H9 (cell line): ENCODE results near the gene CARD8. TPM values are rescaled to one million over a fixed set of nuclear protein-coding genes. Genes with fewer than 3 reads are reported as not detected.

ENCODE experiments used
- DNase-seq: peaks from one replicate; pipeline ENCODE4 v3.0.0-alpha.2; 2017
- H2AFZ ChIP-seq: one replicate; pipeline ENCODE4 v1.6.1; 2013; ENCODE audit warnings: mild to moderate bottlenecking, low read length, control low read depth, moderate library complexity
- H2AK5ac ChIP-seq: 2 replicates; pipeline ENCODE4 v1.6.1; 2013; ENCODE audit warnings: low read length, control low read depth, mixed read lengths; ENCODE audit not compliant: insufficient read length
- H2BK120ac ChIP-seq: one replicate; pipeline ENCODE4 v1.6.1; 2013; ENCODE audit warnings: low read depth, mild to moderate bottlenecking, low read length, control low read depth, inconsistent platforms; ENCODE audit not compliant: poor library complexity, severe bottlenecking
- H2BK12ac ChIP-seq: 2 replicates; pipeline ENCODE4 v1.6.1; 2013; ENCODE audit warnings: low read length, control low read depth, mixed read lengths, low read depth; ENCODE audit not compliant: insufficient read length
- H2BK15ac ChIP-seq: 2 replicates; pipeline ENCODE4 v1.6.1; 2013; ENCODE audit warnings: low read depth, low read length, control low read depth
- H2BK20ac ChIP-seq: one replicate; pipeline ENCODE4 v1.6.1; 2013; ENCODE audit warnings: low read depth, mild to moderate bottlenecking, low read length, control low read depth, inconsistent platforms; ENCODE audit not compliant: poor library complexity, severe bottlenecking
- H2BK5ac ChIP-seq: 2 replicates; pipeline ENCODE4 v1.6.1; 2013; ENCODE audit warnings: low read length, control low read depth, mixed read lengths; ENCODE audit not compliant: insufficient read length
- H3K14ac ChIP-seq: 2 replicates; pipeline ENCODE4 v1.6.1; 2013; ENCODE audit warnings: low read length, control low read depth; ENCODE audit not compliant: insufficient read depth
- H3K18ac ChIP-seq: 2 replicates; pipeline ENCODE4 v1.6.1; 2013; ENCODE audit warnings: low read depth, mild to moderate bottlenecking, mixed read lengths, low read length, control low read depth; ENCODE audit not compliant: insufficient read length
- H3K23ac ChIP-seq: 2 replicates; pipeline ENCODE4 v1.6.1; 2013; ENCODE audit warnings: low read length, control low read depth, mixed read lengths, low read depth; ENCODE audit not compliant: insufficient read length
- H3K23me2 ChIP-seq: 2 replicates; pipeline ENCODE4 v1.6.1; 2013; ENCODE audit warnings: low read depth, mild to moderate bottlenecking, mixed read lengths, low read length, control low read depth; ENCODE audit not compliant: insufficient read length, poor library complexity, severe bottlenecking
- H3K27ac ChIP-seq: 2 replicates; pipeline ENCODE4 v1.5.1; 2013; ENCODE audit warnings: low read length, control low read depth, mixed read lengths, low read depth; ENCODE audit not compliant: insufficient read length
- H3K27me3 ChIP-seq: 2 replicates; pipeline ENCODE4 v1.6.1; 2013; ENCODE audit warnings: low read length, control low read depth, inconsistent platforms; ENCODE audit not compliant: insufficient read depth
- H3K4ac ChIP-seq: 2 replicates; pipeline ENCODE4 v1.6.1; 2013; ENCODE audit warnings: low read depth, mild to moderate bottlenecking, control low read depth, inconsistent platforms, low read length, moderate library complexity
- H3K4me1 ChIP-seq: 2 replicates; pipeline ENCODE4 v1.6.1; 2013; ENCODE audit warnings: low read length, control low read depth, inconsistent platforms; ENCODE audit not compliant: insufficient read depth
- H3K4me2 ChIP-seq: 2 replicates; pipeline ENCODE4 v1.6.1; 2013; ENCODE audit warnings: low read length, control low read depth, mixed read lengths; ENCODE audit not compliant: insufficient read length, insufficient read depth
- H3K56ac ChIP-seq: 2 replicates; pipeline ENCODE4 v1.6.1; 2013; ENCODE audit warnings: low read depth, mild to moderate bottlenecking, mixed read lengths, low read length, control low read depth; ENCODE audit not compliant: insufficient read length
- H3K79me1 ChIP-seq: 2 replicates; pipeline ENCODE4 v1.6.1; 2013; ENCODE audit warnings: low read depth, mild to moderate bottlenecking, moderate library complexity, low read length, control low read depth, inconsistent platforms; ENCODE audit not compliant: insufficient read depth, poor library complexity, severe bottlenecking
- H3K79me2 ChIP-seq: 2 replicates; pipeline ENCODE4 v1.6.1; 2013; ENCODE audit warnings: low read length, control low read depth, inconsistent platforms; ENCODE audit not compliant: insufficient read depth
- H3K9ac ChIP-seq: 2 replicates; pipeline ENCODE4 v1.6.1; 2013; ENCODE audit warnings: low read length, control low read depth, mixed read lengths; ENCODE audit not compliant: insufficient read length; ENCODE audit errors: extremely low read depth
- H3K9me3 ChIP-seq: one replicate; pipeline ENCODE4 v1.6.1; 2013; ENCODE audit warnings: low read depth, low read length, inconsistent platforms; ENCODE audit not compliant: control insufficient read depth
- H3T11ph ChIP-seq: one replicate; pipeline ENCODE4 v1.6.1; 2013; ENCODE audit warnings: mild to moderate bottlenecking, low read length, control low read depth, inconsistent platforms
- H4K20me1 ChIP-seq: one replicate; pipeline ENCODE4 v1.6.1; 2013; ENCODE audit not compliant: control insufficient read depth, insufficient read length, insufficient read depth
- H4K5ac ChIP-seq: 2 replicates; pipeline ENCODE4 v1.6.1; 2013; ENCODE audit warnings: low read depth, mild to moderate bottlenecking, mixed read lengths, low read length, control low read depth; ENCODE audit not compliant: insufficient read length
- H4K8ac ChIP-seq: replicated peaks from 2 replicates; pipeline ENCODE4 v1.6.1; 2013; ENCODE audit warnings: low read length, control low read depth, mixed read lengths, low read depth; ENCODE audit not compliant: insufficient read length
- H4K91ac ChIP-seq: 2 replicates; pipeline ENCODE4 v1.6.1; 2013; ENCODE audit warnings: low read depth, mild to moderate bottlenecking, moderate library complexity, mixed read lengths, low read length, control low read depth; ENCODE audit not compliant: insufficient read length
- H3K27ac Mint-ChIP-seq, 3 experiments: 2 replicates in 2 of 3; 3 replicates in 1 of 3; pipeline ENCODE4 v1.8.0; 2020 to 2021; ENCODE audit warnings: mixed read lengths in 3 of 3, mild to moderate bottlenecking in 1 of 3, moderate library complexity in 1 of 3
- H3K27me3 Mint-ChIP-seq: 2 replicates; pipeline ENCODE4 v1.8.0; 2021; ENCODE audit warnings: low read depth, mild to moderate bottlenecking, moderate library complexity, mixed read lengths
- H3K36me3 Mint-ChIP-seq, 3 experiments: 2 replicates in 2 of 3; 3 replicates in 1 of 3; pipeline ENCODE4 v1.8.0; 2020 to 2021; ENCODE audit warnings: low read depth in 3 of 3, mixed read lengths in 3 of 3; ENCODE audit not compliant: insufficient read depth in 1 of 3
- H3K4me1 Mint-ChIP-seq, 2 experiments: 2 replicates each; pipeline ENCODE4 v1.8.0; 2020; ENCODE audit warnings: mixed read lengths in 2 of 2
- H3K4me3 Mint-ChIP-seq, 2 experiments: 2 replicates in 1 of 2; 3 replicates in 1 of 2; pipeline ENCODE4 v1.8.0; 2020 to 2021; ENCODE audit warnings: mild to moderate bottlenecking in 2 of 2, mixed read lengths in 2 of 2, moderate library complexity in 1 of 2
- H3K9me3 Mint-ChIP-seq, 2 experiments: 2 replicates in 1 of 2; 3 replicates in 1 of 2; pipeline ENCODE4 v1.8.0; 2020; ENCODE audit warnings: mild to moderate bottlenecking in 2 of 2, mixed read lengths in 2 of 2, moderate library complexity in 1 of 2
- WGBS: extraction: QIAGEN DNeasy Blood & Tissue Kit; methylation state at CpG from one replicate; pipeline ENCODE4 v1.1.7; 2013; ENCODE audit warnings: missing lambda C conversion rate, low lambda C conversion rate, mixed read lengths; ENCODE audit not compliant: insufficient read length; ENCODE audit errors: extremely low coverage; 5-methylcytosine and 5-hydroxymethylcytosine counted together
- total RNA-seq: library from RNA; stranded (reverse); gene quantifications from 2 replicates; pipeline ENCODE4 v1.2.1, GENCODE V29; 2021
- TF ChIP-seq, protein P1 (sequence below): fragments of 200-600 bp; sonication (generic); conservative IDR thresholded peaks from 3 replicates; pipeline ENCODE4 v1.8.0; 2021; ENCODE audit warnings: antibody characterized with exemption, mild to moderate bottlenecking

CARD8 gene
- total RNA-seq, 1 experiment from 2014 or later, result 21.0 TPM

DNA sequence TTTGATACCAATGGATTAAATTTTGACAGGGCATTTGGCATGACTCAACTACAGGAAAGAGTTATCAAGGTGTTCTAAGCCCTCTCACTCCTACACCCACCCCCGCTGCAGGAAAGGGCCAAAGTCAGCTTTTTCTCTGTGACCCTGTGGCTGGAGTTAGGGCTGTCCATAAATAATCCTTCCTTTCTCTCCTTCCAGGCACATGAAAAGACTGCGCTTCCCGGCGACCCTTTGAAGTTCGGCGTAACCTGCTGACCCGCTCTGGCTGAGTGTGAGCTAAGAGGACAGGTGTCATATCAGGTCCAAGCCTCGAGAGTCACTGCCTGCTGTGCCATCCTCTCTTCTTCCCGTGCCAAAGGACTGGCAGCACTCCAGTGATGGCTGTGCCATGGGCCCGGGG lies 39.7 kb upstream of the CARD8 start:
- Histone ChIP-seq H3K14ac (no peak overlapping the region), H4K8ac (no peak overlapping the region), H2BK15ac (no peak overlapping the region), H4K5ac (no peak overlapping the region), H3K27me3 (no peaks in the 10 kb centered on the region), H3K27ac (no peak overlapping the region), H2BK5ac (no peak overlapping the region), H3K4me2 (no peak overlapping the region), H2BK20ac (no peak overlapping the region), H2BK120ac (no peak overlapping the region), H3K4me1 (no peaks in the 10 kb centered on the region; the same call in 1 of the 2 replicates), H4K20me1 (no peaks in the 10 kb centered on the region), H3K79me1 (no peaks in the 10 kb centered on the region), H3K79me2 (no peaks in the 10 kb centered on the region), H3K4ac (no peak overlapping the region), H3K56ac (no peak overlapping the region), H3T11ph (no peak overlapping the region), H2AFZ (no peak overlapping the region), H3K23me2 (peaks cover 6% of the 10 kb centered on the region), H4K91ac (no peak overlapping the region), H3K23ac (no peak overlapping the region), H3K9me3 (no peaks in the 10 kb centered on the region), H2BK12ac (no peak overlapping the region), H3K18ac (no peak overlapping the region), H2AK5ac (no peak overlapping the region), H3K9ac (no peak overlapping the region)
- Mint-ChIP-seq H3K4me1 (peaks cover 17 to 19% of the 10 kb centered on the region in 2 experiments), H3K4me3 (no peak overlapping the region), H3K36me3 (no peaks in the 10 kb centered on the region), H3K27ac (peak overlapping the region in 2 of 3 experiments; percentile 30 to 31; a peak in 1 of 7 replicates), H3K27me3 (no peaks in the 10 kb centered on the region), H3K9me3 (no peaks in the 10 kb centered on the region; a peak in 1 of 5 replicates)
- DNase-seq, result no peak
- no CpG with 5 or more reads among the region's 10 CpGs for WGBS
- TF ChIP-seq, protein P1, sequence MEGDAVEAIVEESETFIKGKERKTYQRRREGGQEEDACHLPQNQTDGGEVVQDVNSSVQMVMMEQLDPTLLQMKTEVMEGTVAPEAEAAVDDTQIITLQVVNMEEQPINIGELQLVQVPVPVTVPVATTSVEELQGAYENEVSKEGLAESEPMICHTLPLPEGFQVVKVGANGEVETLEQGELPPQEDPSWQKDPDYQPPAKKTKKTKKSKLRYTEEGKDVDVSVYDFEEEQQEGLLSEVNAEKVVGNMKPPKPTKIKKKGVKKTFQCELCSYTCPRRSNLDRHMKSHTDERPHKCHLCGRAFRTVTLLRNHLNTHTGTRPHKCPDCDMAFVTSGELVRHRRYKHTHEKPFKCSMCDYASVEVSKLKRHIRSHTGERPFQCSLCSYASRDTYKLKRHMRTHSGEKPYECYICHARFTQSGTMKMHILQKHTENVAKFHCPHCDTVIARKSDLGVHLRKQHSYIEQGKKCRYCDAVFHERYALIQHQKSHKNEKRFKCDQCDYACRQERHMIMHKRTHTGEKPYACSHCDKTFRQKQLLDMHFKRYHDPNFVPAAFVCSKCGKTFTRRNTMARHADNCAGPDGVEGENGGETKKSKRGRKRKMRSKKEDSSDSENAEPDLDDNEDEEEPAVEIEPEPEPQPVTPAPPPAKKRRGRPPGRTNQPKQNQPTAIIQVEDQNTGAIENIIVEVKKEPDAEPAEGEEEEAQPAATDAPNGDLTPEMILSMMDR, result no peak
